Measurements from ENCODE around the gene CEP128. TPM values are rescaled to one million over a fixed set of nuclear protein-coding genes. Genes with fewer than 3 reads are reported as not detected.
A peak's percentile ranks its signal among the peaks of the same experiment; 100 is the strongest.

CEP128 gene
- total RNA-seq, 6 experiments from 2014 or later, result 4.8 to 10.3 (median 8.8) TPM

DNA sequence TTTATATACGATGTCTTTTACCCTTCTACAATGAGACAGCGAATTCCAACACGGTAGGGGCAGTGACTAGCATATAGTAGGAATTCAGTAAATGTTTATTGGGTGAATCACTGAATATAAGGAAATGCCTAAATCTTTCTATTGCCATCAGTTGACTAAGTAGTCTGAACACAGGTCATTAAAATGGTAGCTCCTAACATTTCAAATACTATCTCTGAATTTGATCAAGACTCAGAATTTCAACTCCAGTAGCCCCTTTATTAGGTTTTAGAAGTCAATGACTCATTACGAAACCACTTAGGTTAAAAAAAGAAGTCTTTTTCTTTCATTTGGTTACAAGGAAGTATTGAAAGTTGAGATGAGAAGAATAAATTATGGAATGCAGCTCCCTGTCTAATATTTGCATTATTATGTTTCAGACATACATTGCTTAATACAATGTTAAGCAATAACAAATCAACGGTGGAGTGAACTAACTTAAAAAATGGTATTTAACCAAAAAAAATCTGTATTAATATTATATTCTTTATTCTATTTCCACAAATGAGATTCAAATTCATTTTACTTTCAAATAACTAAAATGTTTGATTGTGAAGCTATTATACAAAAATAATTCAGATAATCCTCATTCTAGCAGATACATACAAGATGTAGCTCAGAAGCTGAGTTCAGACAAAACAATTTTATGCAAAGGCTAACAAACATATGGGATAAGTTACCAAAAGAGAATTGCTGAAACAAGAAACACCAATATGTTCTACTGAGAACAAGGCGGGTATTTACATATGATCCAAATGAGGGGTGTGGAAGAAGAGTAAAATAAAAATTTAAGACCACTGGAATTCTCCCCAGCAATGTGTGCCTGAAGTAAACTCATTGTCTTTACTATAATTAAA, 302.7 kb downstream of the CEP128 start:
- peak; percentile 91 for DNase-seq
- Mint-ChIP-seq H3K4me3 (peak overlapping the region; percentile 71), H3K36me3 (ENCODE audit: low read depth) (peaks cover 23% of the 10 kb centered on the region), H3K27ac (peak overlapping the region; percentile 96), H3K4me1 (ENCODE audit: low read depth) (peaks cover 74% of the 10 kb centered on the region), H3K27me3 (ENCODE audit: insufficient read depth) (no peaks in the 10 kb centered on the region; the same call in 1 of the 2 replicates), H3K9me3 (no peaks in the 10 kb centered on the region)
- TF ChIP-seq, protein P1, sequence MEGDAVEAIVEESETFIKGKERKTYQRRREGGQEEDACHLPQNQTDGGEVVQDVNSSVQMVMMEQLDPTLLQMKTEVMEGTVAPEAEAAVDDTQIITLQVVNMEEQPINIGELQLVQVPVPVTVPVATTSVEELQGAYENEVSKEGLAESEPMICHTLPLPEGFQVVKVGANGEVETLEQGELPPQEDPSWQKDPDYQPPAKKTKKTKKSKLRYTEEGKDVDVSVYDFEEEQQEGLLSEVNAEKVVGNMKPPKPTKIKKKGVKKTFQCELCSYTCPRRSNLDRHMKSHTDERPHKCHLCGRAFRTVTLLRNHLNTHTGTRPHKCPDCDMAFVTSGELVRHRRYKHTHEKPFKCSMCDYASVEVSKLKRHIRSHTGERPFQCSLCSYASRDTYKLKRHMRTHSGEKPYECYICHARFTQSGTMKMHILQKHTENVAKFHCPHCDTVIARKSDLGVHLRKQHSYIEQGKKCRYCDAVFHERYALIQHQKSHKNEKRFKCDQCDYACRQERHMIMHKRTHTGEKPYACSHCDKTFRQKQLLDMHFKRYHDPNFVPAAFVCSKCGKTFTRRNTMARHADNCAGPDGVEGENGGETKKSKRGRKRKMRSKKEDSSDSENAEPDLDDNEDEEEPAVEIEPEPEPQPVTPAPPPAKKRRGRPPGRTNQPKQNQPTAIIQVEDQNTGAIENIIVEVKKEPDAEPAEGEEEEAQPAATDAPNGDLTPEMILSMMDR (IDR thresholded peaks at IDR 0.05), result no peak

DNA sequence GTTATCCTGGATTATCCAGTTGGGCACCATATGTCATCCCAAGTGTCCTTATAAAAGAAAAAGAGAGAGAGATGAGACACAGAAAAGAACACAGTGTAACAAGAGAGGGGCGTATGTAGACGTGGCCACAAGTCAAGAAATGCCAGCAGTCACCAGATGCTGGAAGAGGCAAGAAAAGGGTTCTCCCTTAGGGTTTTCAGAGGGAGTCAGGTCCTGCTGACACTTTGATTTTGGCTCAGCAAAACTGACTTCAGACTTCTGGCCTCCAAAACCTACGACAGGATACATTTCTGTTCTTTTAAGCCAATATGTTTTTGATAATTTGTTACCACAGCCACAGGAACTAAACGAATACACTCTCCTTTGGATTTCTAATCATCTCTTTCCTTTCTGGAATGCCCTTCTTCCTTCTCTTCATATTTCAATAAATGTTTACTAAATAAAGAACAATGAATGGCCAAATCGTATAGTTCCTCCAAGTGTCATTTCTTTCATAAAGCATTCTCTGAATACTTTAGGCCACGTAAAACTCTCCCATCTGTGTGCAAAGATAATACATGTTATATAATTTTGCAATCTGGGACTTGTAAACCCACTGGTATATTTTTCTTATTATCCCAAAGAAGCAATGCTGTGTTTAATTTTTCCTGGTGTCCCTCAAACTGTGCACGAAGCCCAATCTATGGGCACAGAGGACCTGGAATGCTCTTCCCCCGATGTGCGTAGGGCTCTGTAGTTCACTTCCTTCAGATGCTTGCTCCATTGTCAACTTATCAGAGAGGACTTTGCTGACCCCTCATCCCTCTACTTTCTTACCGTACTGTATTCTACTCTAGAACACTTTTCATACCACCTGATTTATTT, 303.6 kb downstream of the CEP128 start:
- TF ChIP-seq, protein P1 (IDR thresholded peaks at IDR 0.05), result no peak
- Mint-ChIP-seq H3K9me3 (no peaks in the 10 kb centered on the region), H3K36me3 (ENCODE audit: low read depth) (peaks cover 32% of the 10 kb centered on the region), H3K4me1 (ENCODE audit: low read depth) (peaks cover 82% of the 10 kb centered on the region), H3K27ac (peak overlapping the region; percentile 96), H3K4me3 (peak overlapping the region; percentile 71), H3K27me3 (ENCODE audit: insufficient read depth) (no peaks in the 10 kb centered on the region; the same call in 1 of the 2 replicates)
- peak; percentile 51 for DNase-seq

DNA sequence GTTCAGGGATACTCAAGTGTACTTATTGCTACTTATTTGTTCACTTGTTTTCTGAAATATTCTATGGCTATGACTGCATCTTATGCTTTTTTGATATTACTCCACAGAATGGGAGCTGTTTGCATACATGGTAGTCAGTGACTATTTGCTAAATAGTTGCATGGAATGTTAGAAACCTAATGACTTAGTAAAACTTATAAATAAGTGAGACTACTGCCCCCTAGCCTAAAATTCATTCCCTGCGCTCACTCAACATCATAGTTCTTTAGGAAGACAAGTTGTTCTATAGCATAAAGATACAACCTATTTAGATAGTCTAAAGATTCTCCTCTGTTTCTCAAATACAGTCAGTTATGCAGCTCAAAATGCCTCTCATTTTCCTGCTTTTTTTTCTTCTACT, 305.5 kb downstream of the CEP128 start:
- Mint-ChIP-seq H3K27me3 (ENCODE audit: insufficient read depth) (no peaks in the 10 kb centered on the region; the same call in 1 of the 2 replicates), H3K4me3 (no peak overlapping the region), H3K36me3 (ENCODE audit: low read depth) (peaks cover 26% of the 10 kb centered on the region), H3K4me1 (ENCODE audit: low read depth) (peaks cover 79% of the 10 kb centered on the region), H3K27ac (peak overlapping the region; percentile 96), H3K9me3 (no peaks in the 10 kb centered on the region)
- DNase-seq, result peak; percentile 36
- TF ChIP-seq, protein P1 (IDR thresholded peaks at IDR 0.05), result peak; percentile 78

DNA sequence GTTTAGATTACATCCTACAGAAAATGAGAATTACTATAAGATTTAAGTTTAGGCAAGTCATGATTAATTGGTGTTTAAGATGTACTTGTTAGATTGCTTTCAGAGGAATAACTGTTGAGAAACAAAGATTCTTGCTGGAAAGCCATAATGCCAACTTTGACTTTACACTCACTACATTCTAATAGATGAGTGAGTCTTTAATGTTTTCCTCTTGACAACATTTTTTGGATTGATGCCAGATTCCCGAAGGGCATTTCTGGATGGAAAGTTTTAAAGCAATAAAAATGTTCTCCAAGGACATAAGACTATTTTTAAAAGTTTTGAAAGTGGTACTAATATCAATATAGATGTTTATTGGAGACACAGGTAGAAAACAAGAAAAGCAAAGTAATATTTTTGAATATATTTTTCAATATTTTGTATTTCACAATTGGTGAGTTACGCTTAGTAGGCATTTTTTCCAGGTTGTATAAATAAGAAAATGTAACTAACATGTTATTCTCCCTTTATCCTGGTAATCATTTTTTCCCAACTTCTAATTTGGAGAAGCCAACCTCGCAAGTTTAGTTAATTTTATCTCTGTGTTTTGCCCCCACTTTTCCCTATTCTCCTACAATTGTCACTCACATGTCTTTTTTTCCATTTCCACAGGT, 307.3 kb downstream of the CEP128 start:
- DNase-seq, result peak; percentile 50
- Mint-ChIP-seq H3K4me1 (ENCODE audit: low read depth) (peaks cover 75% of the 10 kb centered on the region), H3K9me3 (no peaks in the 10 kb centered on the region), H3K36me3 (ENCODE audit: low read depth) (peaks cover 24% of the 10 kb centered on the region), H3K27me3 (ENCODE audit: insufficient read depth) (no peaks in the 10 kb centered on the region), H3K27ac (peak overlapping the region; percentile 47), H3K4me3 (no peak overlapping the region)
- TF ChIP-seq, protein P1 (IDR thresholded peaks at IDR 0.05), result no peak

DNA sequence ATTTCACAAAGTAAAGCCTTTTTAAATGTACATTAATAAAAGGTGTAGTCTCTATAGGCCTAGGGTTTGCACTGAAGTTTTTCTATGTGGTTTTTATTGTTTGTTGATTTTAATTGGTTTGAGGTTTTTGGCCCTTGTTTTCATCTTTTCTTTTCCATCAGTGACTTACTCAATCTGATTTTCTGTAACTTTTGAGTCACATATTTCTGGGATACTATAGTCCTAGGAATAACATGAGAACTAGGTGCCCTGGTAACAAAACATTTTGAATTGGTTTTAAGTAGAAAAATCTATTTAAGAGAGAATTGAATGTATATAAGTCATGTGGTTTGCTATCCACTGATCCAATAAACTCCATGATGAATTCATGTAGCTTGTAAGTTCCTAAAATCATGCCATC, 311.9 kb downstream of the CEP128 start:
- Mint-ChIP-seq H3K4me3 (no peak overlapping the region), H3K9me3 (no peaks in the 10 kb centered on the region; the same call in 1 of the 2 replicates), H3K27me3 (ENCODE audit: insufficient read depth) (no peaks in the 10 kb centered on the region), H3K36me3 (ENCODE audit: low read depth) (peaks cover 23% of the 10 kb centered on the region), H3K4me1 (ENCODE audit: low read depth) (peaks cover 62% of the 10 kb centered on the region), H3K27ac (peak overlapping the region; percentile 52)
- no peak for DNase-seq
- TF ChIP-seq, protein P1 (IDR thresholded peaks at IDR 0.05), result no peak

All from HFFc6 (cell line).